Measurements from ENCODE around the gene NCSTN.

DNA sequence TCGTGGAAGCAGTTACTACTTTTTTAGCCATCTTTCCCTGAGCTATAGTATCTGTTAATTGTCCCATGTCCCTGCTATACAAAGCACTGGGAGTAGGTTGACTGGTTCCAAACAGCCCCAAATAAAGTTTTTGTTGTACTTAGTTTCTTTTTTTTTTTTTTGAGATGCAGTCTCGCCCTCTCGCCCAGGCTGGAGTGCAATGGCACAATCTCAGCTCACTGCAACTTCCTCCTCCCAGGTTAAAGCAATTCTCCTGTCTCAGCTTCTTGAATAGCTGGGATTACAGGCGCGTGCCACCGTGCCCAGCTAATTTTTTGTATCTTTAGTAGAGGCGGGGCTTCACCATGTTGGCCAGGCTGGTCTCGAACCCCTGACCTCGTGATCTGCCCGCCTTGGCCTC, 3.3 kb downstream of the NCSTN start:
- no peak for TF ChIP-seq CTCF (IDR thresholded peaks at IDR 0.05)
- no peak for TF ChIP-seq POLR2A (IDR thresholded peaks at IDR 0.05)

Measured in upper lobe of left lung (tissue), 4 donors.